Retinal pigment epithelial cell (primary cell): ENCODE data around the gene PARVB.

Source experiments
- DNase-seq: peaks from one replicate; pipeline ENCODE4 v3.0.0-alpha.2; 2010; ENCODE audit warnings: low read depth
- H3K4me3 ChIP-seq: 2 replicates; pipeline ENCODE4 v1.5.1; 2011; ENCODE audit warnings: mild to moderate bottlenecking, low read length, control low read depth, moderate library complexity
- CTCF ChIP-seq: conservative IDR thresholded peaks from 2 replicates; pipeline ENCODE4 v1.5.1; 2011; ENCODE audit warnings: low read depth, low read length, control low read depth, inconsistent platforms

PARVB gene

GRCh38 chr22:43983808-43984207 is 40.3 kb upstream of the PARVB start:
- no peak for DNase-seq
- no peak overlapping the region for H3K4me3 ChIP-seq
- no peak for TF ChIP-seq CTCF

GRCh38 chr22:43985532-43985931 is 38.6 kb upstream of the PARVB start:
- H3K4me3 ChIP-seq = no peak overlapping the region
- no peak for TF ChIP-seq CTCF
- no peak for DNase-seq

- H3K4me3 ChIP-seq = no peak overlapping the region
- TF ChIP-seq CTCF = no peak
- no peak for DNase-seq
Observed at GRCh38 chr22:43988116-43988820, 35.8 kb upstream of the PARVB start.

GRCh38 chr22:43988960-43989359 is 35.1 kb upstream of the PARVB start:
- H3K4me3 ChIP-seq = no peak overlapping the region
- DNase-seq = no peak
- no peak for TF ChIP-seq CTCF

GRCh38 chr22:43990044-43990443 is 34.1 kb upstream of the PARVB start:
- no peak for DNase-seq
- no peak for TF ChIP-seq CTCF
- H3K4me3 ChIP-seq = no peak overlapping the region

GRCh38 chr22:43991316-43992020 is 32.6 kb upstream of the PARVB start:
- DNase-seq = no peak
- TF ChIP-seq CTCF = no peak
- no peak overlapping the region for H3K4me3 ChIP-seq

- H3K4me3 ChIP-seq = no peak overlapping the region
- no peak for DNase-seq
Observed at GRCh38 chr22:43992331-43992821, 31.7 kb upstream of the PARVB start.

More at GRCh38 chr22:43992331-43992821, 31.7 kb upstream of the PARVB start:
- TF ChIP-seq CTCF = no peak
